ENCODE data around the gene LY6G6F.

The LY6G6F gene

DNA sequence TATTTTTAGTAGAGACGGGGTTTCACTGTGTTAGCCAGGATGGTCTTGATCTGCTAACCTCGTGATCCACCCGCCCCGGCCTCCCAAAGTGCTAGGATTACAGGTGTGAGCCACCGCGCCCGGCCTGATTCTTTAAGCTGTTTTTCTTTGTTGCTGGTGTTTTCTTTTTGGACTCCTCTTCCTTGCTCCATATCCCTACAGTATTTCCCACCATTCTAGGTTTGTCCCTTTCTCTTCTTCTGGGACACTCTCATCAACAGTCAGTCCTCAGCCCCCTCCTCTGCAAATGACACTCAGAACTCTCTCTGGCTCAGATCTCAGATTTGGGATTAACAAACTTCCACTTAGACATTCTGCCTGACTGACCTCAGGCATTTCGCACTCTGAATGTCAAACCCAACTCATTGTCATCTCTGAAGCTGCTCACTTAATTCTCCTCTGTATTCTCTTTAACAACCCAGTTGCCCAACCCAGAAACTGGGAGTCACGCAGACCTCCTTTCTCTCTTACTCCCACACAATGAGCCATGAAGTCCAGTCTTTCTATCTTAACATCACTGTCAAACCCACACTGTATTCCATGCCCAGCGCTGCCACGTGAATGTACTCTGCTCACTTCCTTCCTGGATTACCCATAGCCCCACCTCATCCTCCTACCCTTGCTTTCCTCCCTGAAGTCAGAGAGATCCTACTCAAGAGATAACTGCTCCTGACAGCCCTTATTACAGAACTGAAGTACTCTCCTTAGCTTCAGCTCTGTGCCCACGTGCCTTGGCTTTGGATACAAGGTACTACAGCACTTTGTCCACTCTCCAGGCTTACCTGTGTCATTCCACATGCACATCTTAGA is 19.1 kb downstream of the LY6G6F start:
- no peak for DNase-seq

- DNase-seq = peak; percentile 44
These were observed 20.5 kb downstream of the LY6G6F start for GRCh38 chr6:31727034-31727716.

DNA sequence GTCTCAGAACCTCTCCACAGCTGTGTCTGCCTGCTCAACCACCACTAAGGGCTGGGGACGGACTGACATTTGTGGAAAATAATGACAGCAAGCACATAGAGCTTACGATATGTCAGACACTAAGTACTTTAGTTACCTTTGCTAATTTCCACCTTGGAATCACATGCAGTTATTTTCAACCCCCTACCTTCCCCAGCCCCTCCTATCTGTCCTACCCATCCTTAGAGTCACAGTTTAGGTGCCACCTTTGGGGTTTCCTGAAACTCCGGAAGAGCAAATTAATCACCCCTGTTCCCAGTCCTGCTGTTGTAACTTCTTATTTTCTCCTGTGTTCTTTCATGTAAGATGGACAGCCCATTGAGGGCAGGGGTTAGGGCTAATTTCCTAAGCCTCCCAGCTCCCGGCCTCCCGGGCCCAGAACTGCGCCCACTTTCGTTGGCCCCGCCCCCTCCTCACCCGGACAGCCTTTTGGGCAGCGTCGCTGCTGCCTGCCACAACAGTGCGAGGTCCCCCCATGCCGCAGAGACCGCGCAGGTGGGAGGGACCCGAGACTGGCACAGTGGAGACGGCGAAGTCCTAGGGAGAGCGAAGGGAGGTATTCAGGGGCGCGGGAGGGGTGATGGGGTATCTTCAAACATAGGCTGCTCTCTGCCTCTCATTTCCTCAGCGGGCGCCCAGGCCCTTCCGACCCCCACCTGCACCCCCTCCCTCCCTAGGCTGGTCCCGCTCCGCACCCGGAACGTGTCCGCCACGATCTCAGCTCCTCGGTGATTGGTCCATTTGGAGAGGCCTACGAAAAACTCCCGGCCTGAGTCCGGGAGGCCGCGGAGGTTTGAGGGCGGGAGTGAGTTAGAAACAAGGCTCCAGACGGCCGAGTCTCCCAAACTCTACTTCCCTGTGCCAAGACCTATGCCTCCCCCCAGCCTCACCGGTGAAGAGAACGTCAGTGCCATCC is 21.3 kb downstream of the LY6G6F start:
- DNase-seq = no peak

GRCh38 chr6:31728767-31729514 is 22.3 kb downstream of the LY6G6F start, which contains the start of gene DDAH2:
DDAH2 (minus strand) TSS chr6:31729299; CDS start chr6:31729161, 138 bp downstream.
- no peak for DNase-seq

GRCh38 chr6:31729515-31729978 is 22.9 kb downstream of the LY6G6F start:
- DNase-seq = no peak

DNA sequence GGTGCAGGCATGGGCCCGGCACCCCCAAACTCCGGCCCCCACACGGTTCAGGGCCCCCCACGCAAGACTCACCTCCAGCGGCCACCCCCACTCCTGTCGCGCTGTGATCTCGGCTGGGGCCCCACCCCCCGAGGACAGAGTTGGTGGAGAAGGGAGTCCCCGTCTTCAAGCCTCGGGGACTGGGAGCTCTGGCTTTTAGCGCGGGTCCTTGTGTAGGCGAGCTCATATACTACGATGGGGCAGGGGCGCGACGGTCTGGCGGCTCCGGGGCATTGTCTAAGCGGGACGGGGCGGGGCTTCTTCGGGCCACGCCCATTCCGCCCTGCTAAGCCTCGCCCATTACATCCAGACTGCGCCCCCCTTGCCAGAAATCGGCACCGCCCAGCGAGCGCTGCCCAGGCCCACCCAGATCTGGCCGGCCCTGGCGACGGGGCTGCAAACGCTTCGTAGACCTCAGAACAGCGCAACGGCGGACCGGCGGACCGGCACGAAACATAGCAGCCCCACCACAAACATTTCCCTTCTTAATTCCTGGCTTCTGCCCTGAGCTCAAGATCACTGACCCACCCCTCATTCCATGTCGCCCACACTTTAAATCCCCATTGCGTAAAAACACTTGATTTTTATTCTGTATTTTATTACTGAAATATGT is 23.4 kb downstream of the LY6G6F start:
- no peak for DNase-seq

DNA sequence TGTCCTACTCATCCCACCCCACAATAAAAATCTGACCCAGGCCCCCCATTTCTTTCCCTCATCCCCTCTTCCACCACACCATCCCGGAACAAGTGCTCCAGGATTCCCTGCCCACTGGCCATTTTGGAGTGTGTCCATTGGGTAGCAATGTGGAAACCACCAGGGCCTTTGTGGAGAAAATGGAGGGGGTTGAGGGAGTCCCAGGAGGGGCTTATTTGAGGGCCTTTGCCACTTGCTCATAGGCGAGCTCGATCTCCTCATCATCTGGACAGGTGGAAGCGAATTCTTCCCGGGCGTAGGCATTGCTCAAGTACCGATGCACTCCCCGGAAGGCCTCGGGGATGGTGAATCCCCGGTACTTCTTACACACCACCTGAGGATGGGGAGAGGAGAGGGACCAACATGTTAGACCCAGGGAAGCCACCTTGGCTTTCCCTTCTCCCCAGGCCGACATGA is 24.0 kb downstream of the LY6G6F start:
- no peak for DNase-seq

DNA sequence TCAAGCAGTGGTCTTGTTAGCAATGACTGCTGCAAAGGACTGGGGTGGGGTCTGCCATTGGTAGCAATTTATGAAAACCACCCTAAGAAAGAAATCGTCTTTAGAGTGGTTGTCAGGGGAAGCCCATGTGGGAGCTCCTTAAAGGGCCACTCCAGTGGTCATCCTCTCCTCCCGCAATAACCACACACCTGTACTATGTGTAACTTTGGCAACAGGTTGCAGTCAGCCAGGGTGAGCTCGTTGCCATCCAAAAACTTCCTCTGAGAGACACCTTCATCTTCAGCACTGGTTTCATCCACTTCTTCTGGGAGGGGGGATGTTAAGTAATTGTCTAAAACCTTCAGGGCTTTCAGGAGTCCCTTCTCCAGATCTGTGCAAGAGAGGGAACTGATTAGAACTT is 25.4 kb downstream of the LY6G6F start:
- DNase-seq = no peak

- no peak for DNase-seq
These were observed 27.1 kb downstream of the LY6G6F start for GRCh38 chr6:31733734-31734133.

GRCh38 chr6:31734247-31734820 is 27.7 kb downstream of the LY6G6F start:
- DNase-seq = no peak

DNA sequence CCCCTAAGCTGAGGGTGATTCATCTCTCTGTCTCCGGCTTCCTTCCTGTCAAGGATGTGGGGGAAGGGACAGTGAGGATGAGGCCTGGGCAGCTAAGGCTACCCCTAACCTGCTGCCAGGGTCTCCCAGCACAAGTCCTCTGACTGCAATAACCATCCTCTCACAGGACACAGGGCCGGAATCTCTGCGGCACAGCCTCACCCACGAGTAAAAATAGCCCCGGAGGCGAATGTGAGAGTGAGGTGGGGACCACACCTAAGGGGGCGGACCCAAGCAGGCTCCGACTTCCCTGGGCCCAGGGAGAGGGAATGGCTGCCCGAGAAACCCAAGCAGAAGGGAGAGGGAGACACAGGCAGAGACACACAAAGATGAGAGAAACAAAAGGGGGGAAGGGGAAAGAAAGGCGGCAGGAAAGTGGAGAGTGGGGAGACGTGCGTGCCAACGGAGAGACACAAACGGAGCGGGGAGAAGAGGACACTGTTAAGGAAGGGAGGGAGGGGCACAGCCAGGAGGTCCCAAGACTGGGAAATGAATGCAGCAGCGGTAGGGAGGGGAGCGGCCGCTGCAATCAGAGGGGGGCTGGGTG is 28.2 kb downstream of the LY6G6F start:
- no peak for DNase-seq

DNA sequence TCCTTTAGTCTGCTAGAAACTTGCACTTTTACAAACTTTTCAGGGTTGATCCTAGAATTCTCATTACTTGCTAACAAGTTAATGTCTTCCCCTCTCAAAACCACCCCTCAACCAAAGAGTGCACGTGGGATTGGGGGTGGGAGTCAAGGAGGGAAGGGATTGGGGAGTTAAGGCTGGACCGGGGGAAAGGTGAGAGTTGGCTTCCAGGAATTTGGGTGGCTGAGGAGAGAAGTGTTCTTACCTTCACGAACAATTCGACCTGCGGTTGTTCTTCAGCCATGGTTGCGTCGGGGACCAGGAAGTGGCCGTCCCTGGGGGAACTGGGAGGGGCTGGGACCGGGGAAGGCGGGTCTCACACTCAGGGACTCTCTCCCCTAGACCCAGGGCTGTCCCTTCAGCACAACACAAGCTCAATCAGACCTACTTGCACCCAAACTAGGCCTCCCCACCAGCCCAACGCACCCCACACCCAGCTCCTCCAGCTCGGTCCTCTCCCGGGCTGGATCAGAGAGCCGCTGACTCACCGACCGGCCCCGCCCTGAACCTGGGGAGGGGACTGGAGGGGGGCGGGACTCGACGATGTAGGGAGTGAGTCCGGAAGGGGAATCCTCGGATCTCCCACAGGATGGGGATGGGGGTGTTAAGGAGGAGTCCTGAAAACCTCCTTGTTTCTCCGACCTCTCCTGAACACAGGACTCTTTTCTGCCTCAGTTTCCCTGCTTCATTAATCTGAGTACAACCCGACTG is 29.5 kb downstream of the LY6G6F start, which contains the start of gene CLIC1:
TSS of gene CLIC1 (minus strand) at position 510 of the 747 bp plus-strand sequence. CDS start at position 280, 230 bp downstream.
- DNase-seq = peak; percentile 42

- no peak for DNase-seq
These were observed 30.2 kb downstream of the LY6G6F start for GRCh38 chr6:31736768-31737314.

- peak; percentile 1 for DNase-seq
These were observed 30.8 kb downstream of the LY6G6F start for GRCh38 chr6:31737315-31737990.

DNA sequence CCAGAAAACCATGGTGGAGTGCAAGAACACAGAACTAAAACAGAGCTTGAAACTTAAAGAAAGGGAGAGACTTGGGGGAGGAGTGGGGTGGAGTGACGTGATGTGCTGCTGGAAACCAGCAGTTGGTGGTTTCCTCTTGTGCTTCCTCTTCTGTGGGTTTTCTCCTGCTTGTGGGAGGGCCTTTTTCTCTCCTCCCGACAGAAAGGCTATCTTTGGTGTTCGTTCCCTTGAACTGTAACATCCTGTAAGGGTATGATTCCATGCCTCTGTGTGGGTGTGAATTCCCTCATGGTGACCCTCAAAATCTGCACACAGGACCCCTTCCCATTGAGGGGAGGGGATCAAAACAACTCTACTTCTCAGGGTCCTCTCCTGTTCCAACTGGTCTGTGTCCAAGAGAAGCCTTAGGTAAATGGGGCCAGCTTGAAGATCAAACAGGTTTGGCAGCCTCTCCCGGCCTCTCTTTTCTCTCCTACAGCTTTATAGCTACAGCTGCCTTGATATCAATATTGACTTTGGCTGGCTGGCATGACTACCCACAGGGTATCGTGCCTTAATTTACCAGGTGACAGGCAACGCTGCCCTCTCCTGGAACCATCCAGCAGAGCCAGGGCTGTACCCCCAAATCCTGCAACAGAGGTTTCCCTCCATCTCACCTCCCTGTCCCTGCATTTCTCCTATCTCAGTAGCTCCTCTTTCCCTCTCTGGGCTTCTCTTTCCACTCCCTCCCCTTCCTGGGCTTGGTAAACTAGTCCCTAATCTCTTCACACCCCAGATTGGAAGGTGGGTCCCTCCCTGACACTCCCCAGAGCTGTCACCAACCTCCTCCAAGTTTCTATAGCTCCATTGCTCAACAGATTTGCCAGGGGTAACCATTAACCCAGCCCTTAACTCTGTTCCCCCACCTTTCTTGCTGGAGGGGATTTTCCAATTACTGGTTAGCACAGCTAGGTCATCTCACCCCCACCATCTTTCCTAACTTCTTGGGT is 31.6 kb downstream of the LY6G6F start:
- DNase-seq = peak; percentile 96

DNA sequence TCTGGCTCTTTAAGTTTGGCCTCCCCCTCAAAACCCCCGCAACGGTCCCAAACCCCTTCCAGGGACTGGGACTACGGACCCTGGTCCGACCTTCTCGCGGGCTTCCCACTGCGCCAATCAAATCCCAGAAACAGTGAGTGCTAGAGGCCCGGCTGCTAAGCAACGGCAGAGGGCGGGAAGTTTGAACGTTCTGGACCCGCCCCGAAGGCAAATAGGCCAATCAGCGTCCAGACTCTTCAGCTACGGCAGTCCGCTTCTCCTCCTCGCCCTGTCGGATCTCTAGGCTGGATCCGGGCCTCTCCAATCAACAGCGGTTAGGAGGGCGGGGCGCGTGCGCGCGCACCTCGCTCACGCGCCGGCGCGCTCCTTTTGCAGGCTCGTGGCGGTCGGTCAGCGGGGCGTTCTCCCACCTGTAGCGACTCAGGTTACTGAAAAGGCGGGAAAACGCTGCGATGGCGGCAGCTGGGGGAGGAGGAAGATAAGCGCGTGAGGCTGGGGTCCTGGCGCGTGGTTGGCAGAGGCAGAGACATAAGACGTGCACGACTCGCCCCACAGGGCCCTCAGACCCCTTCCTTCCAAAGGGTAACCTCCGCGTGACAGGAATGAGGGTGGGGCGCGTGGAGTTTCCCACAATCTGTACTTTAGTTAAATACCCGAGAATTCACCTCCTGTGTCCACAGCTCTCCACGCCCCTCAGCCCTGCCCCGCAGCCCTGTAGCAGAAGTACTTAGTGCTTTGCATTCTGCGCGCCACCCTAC is 33.2 kb downstream of the LY6G6F start, which contains the start of gene MSH5:
TSS of gene MSH5 (plus strand) at position 367 of the 758 bp plus-strand sequence. CDS start 462 bp downstream, outside the sequence.
- DNase-seq = peak; percentile 97

All from SIG-M5 (cell line).